GM18526 (cell line): ENCODE measurements around the gene PPP1R14C.

Experiments
- POLR2A ChIP-seq: IDR thresholded peaks from 3 replicates; pipeline ENCODE4 v1.6.1; 2011; ENCODE audit not compliant: insufficient read length; ENCODE audit errors: extremely low read depth

The PPP1R14C gene

DNA sequence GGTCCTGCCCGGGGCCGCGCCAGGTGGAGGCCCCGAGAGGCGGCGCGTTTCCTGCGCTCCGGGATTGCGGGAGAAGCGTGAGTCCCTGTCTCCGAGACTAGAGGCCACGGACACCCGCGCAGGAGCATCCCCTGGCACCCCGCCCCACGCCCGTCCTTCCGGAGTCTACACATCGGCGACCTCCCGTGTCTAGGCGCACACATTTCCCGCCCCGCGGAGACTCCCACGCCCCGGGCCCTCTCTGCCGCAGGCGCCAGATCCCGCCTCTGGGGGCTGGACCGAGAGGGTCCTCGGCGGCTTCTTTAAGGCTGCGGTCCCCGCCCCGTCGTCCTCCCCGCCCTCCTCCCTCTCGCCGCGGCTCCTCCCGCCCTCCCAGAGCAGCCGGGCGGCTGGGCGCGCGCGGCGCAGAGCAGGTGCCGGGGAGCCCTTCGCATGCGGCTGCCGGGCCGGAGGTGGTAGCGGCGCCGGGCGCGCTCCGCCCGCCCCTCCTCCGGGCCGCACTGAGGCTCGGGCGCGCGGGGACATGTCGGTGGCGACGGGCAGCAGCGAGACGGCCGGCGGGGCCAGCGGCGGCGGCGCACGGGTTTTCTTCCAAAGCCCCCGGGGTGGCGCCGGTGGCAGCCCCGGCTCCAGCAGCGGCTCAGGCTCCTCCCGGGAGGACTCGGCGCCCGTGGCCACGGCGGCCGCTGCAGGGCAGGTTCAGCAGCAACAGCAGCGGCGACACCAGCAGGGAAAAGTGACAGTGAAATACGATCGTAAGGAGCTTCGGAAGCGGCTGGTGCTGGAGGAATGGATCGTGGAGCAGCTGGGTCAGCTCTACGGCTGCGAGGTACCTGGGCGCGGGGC lies at the start of gene PPP1R14C:
Gene PPP1R14C (plus strand): TSS at position 375 of the 846 bp plus-strand sequence. CDS start 149 bp downstream, at position 524.
- no peak for TF ChIP-seq POLR2A

DNA sequence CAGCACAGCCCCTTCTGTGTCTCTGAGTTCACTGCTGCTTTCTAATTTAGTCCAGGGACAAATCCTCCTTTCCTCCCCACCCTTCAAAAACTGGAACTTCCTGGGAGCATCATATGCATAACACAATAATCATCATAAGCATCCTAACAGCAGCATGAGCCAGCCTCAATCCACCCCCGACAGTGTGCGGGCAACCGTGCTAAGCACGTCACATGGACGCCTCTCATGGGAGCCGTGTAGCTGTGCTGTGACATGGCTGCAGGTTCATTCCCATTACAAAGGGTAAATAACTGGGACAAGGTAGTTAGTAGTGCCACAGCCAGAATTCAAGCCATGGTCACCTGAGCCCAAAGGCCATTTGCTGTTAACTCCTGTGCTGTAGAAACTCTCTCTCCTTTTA lies 49.4 kb upstream of the PPP1R14C start:
- no peak for TF ChIP-seq POLR2A

DNA sequence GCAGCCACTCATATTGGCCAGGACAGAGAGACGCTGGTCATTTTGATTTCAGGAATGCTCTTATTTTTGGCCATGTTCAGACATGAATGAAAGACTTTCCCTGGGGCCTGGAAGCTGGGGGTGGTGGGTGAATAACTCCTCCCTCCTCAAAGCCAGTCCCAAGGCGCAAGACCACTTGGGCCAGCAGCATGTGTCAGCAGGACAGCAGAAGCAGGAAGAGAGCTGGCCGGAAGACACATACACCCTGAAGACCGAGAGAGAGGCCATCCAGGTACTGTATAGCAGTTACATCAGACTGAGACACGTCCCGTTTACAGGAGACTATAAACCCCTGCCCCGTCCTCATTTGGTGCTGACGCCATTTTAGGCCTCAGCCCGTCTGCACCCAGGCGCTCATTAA lies 44.7 kb upstream of the PPP1R14C start:
- TF ChIP-seq POLR2A: no peak

DNA sequence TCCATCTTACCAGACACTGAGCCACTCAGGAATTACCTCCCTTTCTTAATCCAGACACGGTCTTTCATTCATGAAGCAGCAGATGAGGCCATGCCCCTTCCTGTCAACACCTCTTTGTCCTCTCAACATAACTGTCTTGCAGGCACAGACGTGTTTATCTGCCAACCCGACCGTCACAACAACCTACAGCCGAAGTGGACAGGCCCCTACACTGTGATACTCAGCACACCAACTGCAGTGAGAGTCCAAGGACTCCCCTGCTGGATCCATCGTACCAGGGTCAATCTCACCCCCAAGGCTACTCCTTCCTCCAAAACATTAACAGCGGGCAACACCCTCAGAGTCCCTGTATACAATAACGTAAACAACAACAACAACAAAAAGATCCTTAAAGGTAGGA lies 43.3 kb upstream of the PPP1R14C start:
- TF ChIP-seq POLR2A: no peak

DNA sequence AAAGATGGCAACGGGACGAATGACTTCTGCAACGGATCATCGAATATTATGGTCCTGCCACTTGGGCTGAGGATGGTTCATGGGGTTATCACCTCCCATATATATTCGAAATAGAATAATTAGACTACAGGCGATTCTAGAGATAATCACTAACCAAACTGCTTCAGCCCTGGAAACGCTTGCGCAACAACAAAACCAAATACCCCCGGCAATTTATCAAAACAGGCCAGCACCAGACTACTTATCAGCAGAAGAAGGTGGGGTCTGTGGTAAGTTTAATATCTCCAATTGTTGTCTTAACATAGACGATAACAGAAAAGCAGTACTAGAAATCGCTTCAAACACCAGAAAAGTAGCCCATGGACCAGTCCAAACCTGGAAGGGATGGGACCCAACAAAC lies 42.9 kb upstream of the PPP1R14C start:
- no peak for TF ChIP-seq POLR2A

DNA sequence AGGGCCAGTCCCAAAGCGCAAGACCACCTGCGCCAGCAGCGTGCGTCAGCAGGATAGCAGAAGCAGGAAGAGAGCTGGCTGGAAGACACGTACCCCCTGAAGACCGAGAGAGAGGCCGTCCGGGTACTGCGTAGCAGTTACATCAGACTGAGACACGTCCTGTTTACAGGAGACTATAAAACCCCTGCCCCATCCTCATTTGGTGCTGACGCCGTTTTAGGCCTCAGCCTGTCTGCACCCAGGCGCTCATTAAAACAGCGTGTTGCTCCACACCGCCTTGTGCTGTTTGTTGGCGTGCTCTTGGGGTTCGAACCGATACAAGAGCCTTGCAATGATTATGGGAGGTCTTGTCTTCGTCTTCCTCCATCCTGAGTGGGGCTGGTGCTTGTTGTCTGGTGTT lies 42.1 kb upstream of the PPP1R14C start:
- no peak for TF ChIP-seq POLR2A

- no peak for TF ChIP-seq POLR2A
Measured at GRCh38 chr6:150102750-150103270, 40.0 kb upstream of the PPP1R14C start.

- TF ChIP-seq POLR2A: no peak
Measured at GRCh38 chr6:150112233-150112632, 30.6 kb upstream of the PPP1R14C start.

GRCh38 chr6:150115769-150116168 lies 27.1 kb upstream of the PPP1R14C start:
- TF ChIP-seq POLR2A: no peak

GRCh38 chr6:150116200-150116800 lies 26.5 kb upstream of the PPP1R14C start:
- no peak for TF ChIP-seq POLR2A

DNA sequence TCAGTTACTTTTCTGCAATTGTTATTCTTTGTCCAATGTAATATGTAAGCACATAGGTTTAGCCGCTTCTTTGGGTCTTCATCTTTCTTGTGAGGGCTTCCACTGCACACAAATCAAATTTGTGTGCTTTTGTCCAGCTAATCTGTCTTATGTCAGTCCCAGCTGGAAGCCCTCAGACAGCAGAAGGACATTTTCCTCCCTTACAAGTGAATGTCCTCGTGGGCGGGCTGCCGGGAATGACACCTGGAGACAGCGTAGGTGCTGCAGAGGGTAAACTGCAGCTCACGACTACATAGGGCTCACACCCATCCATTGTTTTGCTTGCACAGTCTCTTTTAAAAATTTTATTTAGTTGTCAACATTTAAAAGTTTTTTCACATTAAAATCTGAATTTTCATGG lies 24.6 kb upstream of the PPP1R14C start:
- TF ChIP-seq POLR2A: no peak

GRCh38 chr6:150118627-150119026 lies 24.2 kb upstream of the PPP1R14C start:
- TF ChIP-seq POLR2A: no peak

GRCh38 chr6:150119173-150119572 lies 23.7 kb upstream of the PPP1R14C start:
- TF ChIP-seq POLR2A: no peak

- TF ChIP-seq POLR2A: no peak
Measured at GRCh38 chr6:150123645-150124044, 19.2 kb upstream of the PPP1R14C start.

GRCh38 chr6:150124235-150124634 lies 18.6 kb upstream of the PPP1R14C start:
- no peak for TF ChIP-seq POLR2A

GRCh38 chr6:150126641-150127291 lies 16.1 kb upstream of the PPP1R14C start:
- TF ChIP-seq POLR2A: no peak
